HG02970 (cell line): Measurements from ENCODE around the gene NPRL2.
A peak's percentile ranks its signal among the peaks of the same experiment; 100 is the strongest.

ENCODE experiments used
- ATAC-seq: cut with Tn5 transposase; IDR thresholded peaks from one replicate; pipeline ENCODE4 v1.9.1; 2021; ENCODE audit warnings: mild to moderate bottlenecking, moderate library complexity, moderate number of reproducible peaks; ENCODE audit not compliant: unreplicated experiment, low FRiP score

Gene NPRL2

DNA sequence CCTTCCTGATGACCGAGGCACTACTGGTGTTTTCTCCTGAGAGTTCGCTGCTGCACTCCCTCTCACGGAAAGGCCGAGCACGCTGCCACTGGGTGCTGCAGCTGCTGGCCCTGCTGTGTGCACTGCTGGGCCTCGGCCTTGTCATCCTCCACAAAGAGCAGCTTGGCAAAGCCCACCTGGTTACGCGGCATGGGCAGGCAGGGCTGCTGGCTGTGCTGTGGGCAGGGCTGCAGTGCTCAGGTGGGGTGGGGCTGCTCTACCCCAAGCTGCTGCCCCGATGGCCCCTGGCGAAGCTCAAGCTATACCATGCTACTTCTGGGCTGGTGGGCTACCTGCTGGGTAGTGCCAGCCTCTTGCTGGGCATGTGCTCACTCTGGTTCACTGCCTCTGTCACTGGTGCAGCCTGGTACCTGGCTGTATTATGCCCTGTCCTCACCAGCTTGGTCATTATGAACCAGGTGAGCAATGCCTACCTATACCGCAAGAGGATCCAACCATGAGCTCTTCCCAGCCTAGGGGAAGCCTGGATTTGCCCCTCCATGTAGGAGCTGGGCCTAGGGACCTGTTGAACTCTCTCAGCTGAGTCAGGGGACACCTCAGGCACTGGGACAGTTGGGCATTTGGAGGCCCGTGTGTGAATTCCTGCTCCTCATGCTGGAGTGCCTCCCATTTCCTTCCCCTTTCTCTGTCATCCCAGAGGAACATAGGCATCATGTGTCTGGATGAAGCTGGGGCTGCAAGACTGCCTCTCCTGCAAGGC is 2.9 kb upstream of the NPRL2 start:
- no peak for ATAC-seq

DNA sequence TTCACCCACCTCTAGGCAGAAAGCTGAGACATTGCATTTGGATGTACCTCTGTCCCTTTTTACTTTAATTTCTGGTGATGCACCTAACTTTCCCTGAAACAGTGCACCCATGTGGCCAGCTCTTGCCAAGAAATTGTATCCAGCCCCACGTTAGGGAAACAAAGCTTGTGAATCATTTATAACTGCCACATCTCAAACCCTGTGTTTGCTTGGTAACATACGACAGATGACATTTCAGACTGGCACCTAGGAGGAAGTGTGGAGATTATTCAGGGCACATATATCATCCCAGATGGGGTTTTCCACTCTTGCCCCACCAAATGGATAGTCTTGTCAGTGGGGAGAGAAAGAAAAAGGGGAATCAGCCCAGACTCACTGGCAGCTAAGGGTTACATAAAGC is 2.2 kb upstream of the NPRL2 start:
- ATAC-seq: no peak

DNA sequence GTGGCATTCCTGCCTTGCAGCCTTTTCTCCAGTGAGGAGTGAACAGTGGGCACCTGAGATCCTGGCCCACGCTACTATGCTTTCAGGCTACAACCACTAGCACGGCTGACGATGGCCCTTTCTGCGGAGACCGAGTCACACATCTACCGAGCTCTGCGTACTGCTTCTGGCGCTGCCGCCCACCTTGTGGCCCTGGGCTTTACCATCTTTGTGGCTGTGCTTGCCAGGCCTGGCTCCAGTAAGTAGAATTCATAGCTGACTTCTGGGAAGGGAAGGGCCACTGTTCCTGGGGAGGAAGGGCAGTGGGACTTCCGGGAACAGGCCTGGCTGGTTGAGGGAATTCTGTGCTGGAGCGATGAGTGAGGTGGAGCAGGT is 735 bp upstream of the NPRL2 start:
- no peak for ATAC-seq

DNA sequence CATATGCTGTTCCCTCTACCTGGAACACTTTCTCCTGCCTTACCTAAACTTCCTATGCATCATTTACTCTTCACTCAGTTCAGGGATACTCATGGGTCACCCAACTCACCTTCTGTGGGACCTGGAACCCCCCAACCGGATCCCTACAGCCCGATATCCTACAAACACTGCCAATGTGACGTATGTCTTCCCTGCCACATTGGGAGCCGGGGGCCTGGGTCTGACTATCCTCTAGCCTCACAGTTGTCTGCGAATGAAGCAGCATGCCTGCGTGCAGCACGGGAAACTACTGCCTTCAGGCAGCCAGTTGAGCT is 405 bp downstream of the NPRL2 start:
- no peak for ATAC-seq

DNA sequence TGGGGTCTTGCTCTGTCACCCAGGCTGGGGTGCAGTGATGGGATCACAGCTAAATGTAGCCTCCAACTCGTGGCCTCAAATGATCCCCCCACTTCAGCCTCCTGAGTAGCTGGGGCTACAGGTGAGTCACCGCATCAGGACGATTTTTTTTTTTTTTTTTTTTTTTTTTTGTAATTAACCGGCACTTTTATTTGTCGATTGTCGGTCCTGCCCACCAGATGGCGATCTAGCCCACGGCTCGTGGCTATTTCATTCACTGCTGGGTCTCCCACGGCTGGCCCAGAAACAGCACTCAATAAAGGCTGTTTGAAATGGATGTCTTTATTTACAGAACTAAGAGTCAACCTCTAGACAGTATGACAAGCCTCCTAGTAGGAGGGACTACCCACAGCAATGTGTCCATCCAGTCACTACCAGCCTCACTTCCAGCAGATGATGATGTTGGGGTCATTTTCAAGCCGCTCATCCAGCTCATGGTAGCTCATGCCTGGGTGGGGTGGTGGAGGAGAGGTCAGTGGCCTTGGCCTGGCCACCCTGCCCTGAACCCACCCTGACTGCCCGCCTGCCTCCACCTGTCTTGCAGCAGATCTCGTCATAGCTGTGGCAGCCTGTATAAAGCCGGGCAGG is 3.3 kb downstream of the NPRL2 start:
- ATAC-seq: no peak

DNA sequence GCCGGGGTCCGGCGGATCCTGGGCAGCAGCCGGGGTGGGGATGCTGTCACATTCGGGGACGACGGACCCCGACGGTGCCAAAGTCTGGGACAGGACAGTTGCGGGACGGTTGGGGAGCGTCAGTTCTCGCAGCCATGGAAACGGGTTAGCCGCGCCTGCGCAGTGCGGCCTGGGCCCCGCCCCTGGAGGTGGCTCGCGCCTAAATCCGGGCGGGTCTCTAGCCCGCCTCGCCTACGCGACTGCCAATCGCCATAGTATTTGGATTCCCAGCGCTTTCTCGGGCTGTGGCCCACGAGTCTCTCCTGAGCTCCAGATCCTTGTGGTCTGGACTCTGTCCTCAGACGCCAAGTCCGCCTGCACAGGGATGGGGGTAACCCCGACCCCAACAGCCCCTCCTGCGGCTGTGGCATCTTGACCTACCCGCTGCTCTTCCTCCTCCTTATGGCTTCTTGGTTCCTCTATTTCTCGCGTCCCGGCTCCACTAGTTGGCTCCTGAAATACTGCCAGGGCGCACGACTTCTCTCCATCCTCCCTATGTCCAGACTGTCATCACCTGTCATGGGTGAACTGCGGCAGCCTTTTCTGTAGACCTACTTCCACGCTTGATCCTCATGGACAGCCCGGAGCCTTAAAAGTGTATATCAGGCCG is 4.9 kb downstream of the NPRL2 start, which contains the start of gene ZMYND10:
Gene ZMYND10, minus strand, starts transcription at position 147 of the 649 bp plus-strand sequence. CDS start 153 bp downstream, outside the sequence.
- ATAC-seq: no peak

DNA sequence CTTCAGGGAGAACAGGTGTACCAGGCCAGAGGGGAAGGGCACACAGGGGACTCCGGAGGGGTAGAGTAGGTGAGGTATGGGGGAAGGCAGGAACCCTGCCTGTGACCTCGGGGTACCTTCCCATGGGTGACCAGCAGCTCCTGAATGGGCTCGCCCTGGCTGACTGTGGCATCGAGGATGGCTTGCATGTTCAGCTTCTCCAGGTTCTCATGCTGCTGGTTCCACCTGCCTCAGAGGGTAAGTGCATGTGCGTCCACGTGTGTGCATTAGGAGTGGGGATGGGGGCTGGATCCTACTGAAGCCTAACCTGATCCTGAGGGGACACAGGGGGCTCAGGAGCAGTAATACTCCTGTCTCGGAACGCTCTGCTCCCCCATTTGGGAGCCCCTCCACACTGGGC is 5.6 kb downstream of the NPRL2 start:
- no peak for ATAC-seq

DNA sequence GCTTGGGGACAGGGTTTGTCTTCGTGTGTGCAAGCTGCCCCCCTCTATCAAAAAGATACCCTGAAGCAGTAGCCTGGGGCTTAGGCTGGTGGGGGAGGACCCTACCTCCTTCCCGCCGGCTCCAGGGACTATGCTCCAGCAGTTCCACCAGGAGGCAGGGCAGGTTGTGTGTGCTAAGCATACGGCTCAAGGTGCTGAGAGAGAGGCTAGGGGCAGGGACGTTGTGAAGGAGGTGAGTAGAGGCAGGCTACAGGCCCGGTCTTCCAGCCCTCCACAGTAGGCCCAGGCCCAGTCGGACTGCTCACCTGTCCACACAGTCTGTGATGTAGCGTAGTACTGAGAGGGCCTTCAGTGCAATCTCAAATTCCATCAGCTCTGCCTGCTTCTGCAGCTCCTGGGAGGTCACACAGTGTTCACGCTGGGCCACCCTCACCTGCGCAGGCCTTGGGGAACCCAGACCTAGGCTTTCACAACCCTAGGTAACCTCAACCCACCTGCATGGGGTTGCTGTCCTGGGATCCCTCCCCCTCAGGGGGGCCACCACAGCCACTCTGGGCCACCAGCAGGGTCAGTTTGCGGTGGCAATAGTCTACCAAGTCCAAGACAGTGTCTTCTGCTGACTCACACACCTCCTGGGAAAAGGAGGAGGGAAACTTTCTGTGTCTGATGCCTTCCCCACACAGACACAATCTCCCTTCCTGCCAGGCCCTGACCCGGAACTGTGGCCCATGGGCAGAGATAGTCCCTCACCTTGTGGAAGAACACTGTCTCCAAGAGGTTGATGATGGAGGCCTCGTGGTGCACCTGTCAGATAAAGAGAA is 7.6 kb downstream of the NPRL2 start:
- no peak for ATAC-seq

DNA sequence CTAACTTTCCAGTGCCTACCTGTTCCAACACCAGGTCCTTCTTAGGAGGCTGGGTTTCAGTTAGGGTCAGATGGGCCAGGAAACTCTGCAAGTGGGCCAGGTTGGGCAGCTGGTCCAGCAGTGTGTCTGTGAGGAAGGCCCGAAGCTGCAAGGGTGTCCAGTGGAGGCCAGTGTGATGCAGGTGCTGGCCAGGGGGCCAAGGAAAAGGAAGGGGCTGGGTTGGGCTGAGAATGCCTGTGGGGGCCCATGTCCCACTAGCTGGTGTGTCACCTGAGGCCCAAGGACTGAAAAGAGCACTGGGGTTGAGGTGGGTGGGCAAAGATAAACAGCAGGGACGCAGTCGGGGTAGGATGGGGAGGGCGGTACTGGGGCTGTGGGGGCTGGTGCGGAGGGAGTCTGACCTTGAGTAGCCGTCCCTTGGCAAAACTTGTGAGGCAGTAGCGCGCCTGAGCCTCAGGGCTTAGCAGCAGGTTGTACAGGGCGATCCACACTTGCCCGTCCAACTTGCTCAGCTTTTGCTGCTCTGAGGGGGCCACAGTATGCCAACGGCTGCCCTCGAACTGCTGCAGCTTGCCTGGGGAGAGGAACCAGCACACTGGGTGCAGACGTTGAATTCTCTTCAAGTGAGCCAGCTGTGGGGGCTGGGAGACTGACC is 8.5 kb downstream of the NPRL2 start:
- ATAC-seq: no peak

DNA sequence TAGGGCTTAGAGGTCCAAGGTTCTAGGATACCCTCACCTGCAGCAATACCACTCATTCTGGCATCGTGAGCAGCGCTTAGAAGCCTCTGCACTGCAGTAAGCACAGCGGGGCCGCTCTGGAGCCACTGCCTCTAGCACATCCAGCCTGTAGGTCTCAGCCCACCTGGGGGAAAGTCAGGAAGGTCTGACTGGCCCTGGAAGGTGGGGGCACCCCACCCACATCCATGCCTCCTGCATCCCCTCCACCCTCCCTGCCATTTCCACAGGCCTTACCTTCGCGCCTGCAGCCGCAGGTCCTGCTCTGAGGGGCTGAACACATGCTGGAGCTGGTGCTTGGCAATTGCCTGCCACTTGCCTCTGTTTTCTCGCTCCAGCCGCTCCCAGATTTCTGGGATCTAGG is 9.0 kb downstream of the NPRL2 start:
- no peak for ATAC-seq

DNA sequence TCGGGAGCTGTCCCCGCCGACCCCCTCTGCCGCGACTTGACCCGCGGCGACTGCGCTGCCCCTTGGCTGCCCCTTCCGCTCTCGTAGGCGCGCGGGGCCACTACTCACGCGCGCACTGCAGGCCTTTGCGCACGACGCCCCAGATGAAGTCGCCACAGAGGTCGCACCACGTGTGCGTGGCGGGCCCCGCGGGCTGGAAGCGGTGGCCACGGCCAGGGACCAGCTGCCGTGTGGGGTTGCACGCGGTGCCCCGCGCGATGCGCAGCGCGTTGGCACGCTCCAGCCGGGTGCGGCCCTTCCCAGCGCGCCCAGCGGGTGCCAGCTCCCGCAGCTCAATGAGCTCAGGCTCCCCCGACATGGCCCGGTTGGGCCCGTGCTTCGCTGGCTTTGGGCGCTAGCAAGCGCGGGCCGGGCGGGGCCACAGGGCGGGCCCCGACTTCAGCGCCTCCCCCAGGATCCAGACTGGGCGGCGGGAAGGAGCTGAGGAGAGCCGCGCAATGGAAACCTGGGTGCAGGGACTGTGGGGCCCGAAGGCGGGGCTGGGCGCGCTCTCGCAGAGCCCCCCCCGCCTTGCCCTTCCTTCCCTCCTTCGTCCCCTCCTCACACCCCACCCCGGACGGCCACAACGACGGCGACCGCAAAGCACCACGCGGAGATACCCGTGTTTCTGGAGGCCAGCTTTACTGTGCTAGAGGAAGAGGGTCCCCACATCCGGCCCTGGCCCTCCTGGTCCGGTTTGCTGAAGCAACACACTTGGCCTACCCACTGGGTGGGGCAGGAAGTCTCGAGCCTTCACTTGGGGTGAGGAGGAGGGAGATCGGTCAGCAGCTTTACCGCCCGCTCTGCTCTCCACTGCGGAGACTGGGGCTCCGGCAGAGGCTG is 9.9 kb downstream of the NPRL2 start, which contains the start of gene RASSF1:
Gene RASSF1, minus strand, starts transcription at position 389 of the 882 bp plus-strand sequence. Its CDS starts 31 bp downstream, at position 358.
- ATAC-seq: no peak

DNA sequence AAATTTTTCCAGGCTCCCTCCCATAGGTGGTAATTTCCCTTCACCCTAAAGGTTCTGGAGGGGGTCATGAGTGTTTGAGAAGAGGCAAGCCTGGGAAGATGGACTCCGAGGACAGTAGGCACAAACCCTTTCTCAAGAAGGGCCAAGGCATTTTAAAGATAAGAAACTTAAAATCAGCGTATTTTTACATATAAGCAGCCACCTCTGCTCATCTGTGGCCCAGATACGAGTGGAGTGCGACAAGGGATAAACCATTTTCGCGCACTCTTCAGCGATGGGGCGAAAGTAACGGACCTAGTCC is 10.5 kb downstream of the NPRL2 start:
- no peak for ATAC-seq

DNA sequence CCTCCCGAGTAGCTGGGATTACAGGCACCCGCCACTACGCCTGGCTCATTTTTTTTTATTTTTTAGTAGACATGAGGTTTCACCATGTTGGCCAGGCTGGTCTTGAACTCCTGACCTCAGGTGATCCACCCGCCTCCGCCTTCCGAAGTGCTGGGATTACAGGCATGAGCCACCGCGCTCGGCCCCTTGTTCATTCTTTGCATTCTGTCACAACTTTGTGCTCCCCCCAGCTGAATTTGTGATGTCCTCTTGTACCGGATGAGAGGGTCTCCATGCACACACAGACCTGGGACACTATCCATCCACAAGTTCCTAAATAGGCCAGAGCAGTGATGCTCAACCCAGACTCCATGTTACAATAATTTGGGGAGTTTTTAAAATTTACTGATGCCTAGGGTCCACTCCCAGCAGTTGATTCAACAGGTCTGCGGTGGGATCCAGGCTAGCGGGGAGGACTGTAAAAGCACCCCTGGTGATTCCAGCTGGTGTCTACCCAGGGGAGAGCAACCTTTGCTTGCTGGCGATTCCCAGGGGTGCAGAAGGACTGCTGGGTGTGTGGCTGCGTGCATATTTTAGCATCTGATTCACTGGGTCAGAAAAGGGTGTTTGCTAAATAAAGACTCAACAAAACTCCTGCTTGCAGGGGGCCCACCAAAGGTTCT is 11.0 kb downstream of the NPRL2 start:
- no peak for ATAC-seq

DNA sequence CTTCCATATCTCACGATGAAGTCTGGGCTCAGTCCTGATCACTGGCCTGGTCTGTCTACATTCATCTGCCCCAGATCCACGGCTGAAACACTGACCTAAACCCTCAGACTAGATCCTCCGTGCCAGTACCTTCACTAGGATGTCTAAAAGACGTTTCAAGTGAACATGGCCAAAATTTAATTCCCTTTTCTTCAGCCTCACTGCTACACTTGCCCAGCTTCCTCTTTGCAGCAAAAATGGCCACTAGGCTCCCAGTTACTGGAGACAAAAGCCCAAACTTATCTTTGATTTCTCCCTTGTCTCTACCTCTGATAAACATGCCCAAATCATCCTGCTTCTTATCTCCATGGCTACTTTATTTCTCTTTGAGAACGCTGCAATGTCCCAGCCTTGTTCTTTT is 11.6 kb downstream of the NPRL2 start:
- ATAC-seq: no peak

DNA sequence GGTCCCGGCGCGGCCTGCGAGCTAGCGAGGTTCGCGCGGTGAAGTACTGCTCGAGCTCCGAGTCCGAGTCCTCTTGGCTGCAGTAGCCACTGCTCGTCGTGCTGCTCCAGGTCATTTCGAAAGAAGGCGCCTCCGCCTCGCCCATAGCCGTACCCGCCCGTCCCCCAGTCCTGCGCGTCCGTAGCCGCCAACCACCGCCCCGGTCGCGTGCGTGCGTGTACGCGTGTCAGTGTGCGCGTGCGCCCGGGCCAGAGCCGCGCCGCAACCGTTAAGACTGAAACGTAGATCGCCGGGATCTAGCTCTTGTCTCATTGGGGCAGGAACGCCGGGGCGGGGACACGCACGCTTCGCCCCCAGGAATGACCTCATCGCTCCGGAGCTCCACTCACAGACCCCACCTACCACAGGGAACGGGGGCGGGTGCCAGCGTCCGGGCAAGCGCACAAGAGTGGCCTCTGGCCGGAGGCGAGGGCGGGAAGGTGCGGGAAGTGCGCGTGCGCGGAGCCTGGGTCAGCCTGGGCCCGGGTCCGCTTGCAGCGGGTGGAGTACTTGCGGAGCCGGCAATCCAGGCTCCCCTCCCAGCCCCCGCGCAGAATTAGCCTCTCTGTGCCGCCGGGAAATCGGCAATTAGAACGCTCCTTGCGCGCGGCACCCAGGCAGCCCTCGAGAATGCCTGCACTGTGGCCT is 13.3 kb downstream of the NPRL2 start:
- peak; percentile 85 for ATAC-seq

DNA sequence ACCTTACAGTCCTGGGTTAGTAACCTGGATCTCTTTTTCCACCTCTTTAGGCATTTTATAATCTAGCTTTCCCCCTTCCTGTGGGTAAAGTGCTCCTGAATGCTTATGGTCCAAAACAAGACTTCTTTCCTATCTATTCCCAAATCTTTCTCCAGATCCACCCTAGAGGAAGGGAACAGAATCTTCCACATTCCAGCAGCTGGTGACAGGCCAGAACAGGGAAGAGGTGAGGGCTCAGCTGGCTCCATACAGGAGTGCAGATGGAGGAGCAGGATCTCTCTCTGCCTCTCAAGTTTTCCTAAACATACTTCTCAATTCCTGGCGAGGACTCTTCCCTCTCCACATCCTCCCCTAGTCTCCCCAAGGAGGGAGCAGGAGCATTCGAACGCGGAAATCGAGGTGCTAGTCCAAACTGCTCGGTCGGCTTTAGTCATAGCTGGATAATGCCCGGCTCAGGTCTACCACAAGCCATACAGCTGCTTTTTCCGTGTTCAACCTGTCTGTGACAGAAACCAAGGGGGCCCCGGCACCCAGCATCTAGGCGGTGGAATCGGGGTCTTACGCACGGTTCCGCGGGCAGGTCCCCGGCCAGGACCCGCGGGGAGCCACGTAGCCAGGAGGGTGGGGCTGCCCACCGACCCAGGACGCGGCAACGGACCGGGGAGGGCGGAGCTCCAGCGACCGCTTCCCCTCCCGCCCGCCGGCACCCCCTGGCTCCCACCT is 14.0 kb downstream of the NPRL2 start:
- peak; percentile 33 for ATAC-seq

DNA sequence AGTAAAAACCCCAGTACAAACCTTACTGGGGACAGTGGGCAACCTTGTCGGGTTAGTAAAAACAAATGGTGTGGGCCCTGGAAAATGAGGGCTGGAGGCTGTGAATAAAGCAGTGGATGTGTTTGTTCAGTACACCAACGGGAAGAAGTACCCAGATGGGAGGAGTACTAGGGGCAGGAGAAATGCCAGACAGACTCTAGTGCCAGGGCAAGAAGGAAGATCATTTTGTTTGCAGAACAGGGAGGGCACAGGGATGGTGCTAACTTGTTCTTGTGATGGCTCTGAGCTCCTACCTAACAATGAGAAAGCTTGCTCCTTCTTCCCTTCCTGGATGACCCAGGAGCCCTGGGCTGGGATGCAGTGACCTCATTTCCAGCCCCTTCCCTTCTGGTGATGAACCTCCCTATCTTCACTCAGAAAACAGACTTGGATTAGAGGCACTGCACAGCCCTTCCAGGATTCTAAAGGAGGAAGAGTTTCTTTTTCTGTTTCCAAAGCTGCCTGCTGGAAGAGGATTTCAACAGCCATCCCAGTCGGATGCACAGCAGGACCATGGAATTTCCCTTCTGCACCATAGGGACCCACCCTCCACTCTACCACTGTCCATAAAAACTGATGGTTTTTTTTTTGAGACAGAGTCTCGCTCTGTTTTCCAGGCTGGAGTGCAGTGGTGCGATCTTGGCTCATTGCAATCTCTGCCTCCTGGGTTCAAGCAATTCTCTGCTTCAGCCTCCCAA is 16.1 kb downstream of the NPRL2 start:
- no peak for ATAC-seq
